CD4-positive, alpha-beta T cell treated with Interleukin-17A for 4 hours (primary cell): ENCODE results near the gene KLHL18.
A peak's percentile ranks its signal among the peaks of the same experiment; 100 is the strongest.
"Not testable (repeated sequence)": the region's sequence is repeated elsewhere in the genome, so short reads cannot be mapped to it uniquely, and the experiment has no call there.

Experiments
- DNase-seq: peaks from one replicate; pipeline ENCODE4 v3.0.0-alpha.2; 2020; ENCODE audit warnings: mixed read lengths

KLHL18 gene

GRCh38 chr3:47315069-47315647 is 32.4 kb downstream of the KLHL18 start:
- DNase-seq, result no peak

DNA sequence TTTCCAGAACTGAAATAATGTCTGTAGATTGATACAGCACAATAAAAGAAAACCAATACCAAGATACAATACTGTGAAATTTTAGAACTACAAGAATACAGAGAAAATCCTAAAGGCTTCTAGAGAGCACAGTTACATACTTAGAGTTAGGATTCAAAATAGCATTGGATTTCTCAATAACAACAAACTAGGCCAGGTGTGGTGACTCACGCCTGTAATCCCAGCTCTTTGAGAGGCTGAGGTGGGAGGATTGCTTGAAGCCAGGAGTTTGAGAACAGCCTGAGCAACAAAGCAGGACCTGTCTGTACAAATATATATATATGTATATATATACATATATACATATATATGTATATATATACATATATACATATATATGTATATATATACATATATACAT is 33.4 kb downstream of the KLHL18 start:
- not testable (repeated sequence) for DNase-seq

- DNase-seq, result no peak
Observed at GRCh38 chr3:47318916-47319315, 36.2 kb downstream of the KLHL18 start.

DNA sequence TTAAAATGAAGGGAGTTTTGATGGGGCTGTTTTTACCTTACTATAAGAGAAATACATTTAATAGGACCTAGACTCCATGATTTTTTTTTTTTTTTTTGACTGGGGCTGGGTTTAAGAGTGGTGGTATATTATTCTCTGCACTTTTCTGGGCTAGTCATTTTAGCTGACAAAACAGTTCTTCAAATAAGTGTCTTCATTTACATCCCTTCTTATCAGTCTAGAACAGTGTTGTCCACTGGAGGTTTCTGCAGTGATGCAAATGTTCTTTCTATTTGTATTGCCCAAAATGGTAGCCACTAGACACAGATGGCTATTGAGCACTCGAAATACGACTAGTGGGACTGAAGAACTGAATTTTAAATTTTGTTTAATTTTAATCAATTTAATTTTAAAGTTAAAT is 37.2 kb downstream of the KLHL18 start:
- DNase-seq, result no peak

GRCh38 chr3:47323431-47324277 is 40.9 kb downstream of the KLHL18 start:
- DNase-seq, result no peak

- DNase-seq, result peak; percentile 66
Observed at GRCh38 chr3:47324278-47324865, 41.6 kb downstream of the KLHL18 start.

DNA sequence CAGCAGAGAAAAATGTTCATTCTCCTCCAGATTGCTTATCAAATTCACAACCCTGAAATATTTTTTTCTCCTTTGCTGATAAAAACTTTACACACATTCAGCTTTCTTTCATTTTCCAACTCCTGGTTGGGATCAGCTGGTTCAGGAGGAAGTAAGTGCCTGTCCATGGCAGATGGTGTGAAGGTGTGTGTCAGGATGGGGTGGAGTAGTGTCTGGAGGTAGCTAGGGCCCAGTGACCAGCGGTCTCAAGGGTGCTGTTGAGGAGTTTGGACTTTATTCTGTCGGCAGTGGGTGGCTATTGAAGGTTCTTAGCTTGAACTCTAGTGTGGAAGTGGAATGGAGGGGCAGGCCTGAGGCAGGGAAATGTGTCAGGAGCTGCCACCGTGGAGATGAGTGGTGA is 51.2 kb downstream of the KLHL18 start:
- DNase-seq, result no peak

DNA sequence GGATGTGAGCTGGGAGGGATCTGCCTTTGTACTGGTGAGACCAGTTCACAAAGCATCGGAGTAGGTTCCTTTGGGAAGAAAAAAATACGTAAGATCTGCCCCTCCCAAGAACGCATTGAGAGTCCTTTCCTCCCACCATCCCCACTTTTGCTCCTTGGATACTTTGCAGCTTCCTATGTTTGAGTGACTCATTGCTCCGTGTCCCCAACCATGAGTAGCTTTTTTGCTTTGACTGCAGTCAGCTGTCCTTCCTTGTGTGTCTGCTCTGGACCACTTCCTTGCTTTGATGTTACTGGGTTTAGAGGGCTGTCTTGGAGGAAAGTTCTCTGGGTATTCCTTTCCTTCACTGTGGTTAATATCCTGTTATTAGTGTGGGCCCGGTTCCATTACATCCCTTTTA is 54.9 kb downstream of the KLHL18 start:
- no peak for DNase-seq

- DNase-seq, result no peak
Observed at GRCh38 chr3:47339951-47340350, 57.2 kb downstream of the KLHL18 start.

GRCh38 chr3:47340866-47341265 is 58.1 kb downstream of the KLHL18 start:
- DNase-seq, result no peak

- no peak for DNase-seq
Observed at GRCh38 chr3:47342151-47342550, 59.4 kb downstream of the KLHL18 start.

GRCh38 chr3:47342812-47343211 is 60.1 kb downstream of the KLHL18 start:
- no peak for DNase-seq

DNA sequence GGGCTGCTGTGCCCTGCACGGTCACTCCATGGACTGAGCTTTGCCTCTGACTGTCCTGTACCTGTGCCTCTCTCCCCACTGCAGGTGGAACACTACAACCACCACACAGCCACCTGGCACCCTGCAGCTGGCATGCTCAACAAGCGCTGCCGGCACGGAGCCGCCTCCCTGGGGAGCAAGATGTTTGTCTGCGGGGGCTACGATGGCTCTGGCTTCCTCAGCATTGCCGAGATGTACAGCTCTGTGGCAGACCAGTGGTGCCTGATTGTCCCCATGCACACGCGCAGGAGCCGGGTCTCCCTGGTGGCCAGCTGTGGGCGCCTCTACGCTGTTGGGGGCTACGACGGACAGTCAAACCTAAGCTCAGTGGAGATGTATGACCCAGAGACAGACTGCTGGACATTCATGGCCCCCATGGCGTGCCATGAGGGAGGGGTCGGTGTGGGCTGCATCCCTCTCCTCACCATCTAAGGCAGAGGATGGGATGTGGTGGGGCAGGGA is 60.8 kb downstream of the KLHL18 start:
- no peak for DNase-seq

- no peak for DNase-seq
Observed at GRCh38 chr3:47344971-47345370, 62.2 kb downstream of the KLHL18 start.

- no peak for DNase-seq
Observed at GRCh38 chr3:47347217-47347801, 64.6 kb downstream of the KLHL18 start.

DNA sequence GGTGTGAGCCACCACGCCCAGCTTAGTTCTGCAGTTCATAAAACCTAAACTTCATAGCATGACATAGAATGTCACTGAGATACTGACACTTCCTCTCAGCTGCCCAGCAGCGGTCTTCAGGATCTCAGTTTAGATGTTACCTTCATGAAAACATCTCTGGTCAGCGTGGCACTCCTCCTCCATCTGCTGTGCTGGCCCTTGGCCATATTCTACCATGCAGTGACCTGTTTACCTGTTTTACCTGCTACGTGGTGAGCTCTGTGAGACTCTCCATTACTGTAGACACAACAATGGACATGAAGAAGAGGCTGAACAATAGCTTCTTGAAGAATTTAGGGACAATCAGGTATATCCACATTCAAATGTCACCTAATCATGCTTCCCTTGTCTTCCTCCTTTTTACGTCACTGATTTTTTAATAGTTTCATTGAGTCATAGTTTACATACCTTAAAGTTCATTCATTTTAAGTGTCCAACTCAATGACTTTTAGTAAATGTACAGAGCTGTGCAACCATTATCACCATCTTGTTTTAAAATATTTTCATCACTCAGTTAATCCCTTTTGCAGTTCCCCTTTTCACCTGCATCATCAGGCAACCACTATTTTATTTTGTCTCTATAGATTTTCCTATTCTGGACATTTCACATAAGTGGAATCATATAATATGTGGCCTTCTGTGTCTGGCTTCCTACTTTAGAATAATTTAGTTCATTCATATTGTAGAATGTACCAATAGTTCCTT is 65.8 kb downstream of the KLHL18 start:
- no peak for DNase-seq

DNA sequence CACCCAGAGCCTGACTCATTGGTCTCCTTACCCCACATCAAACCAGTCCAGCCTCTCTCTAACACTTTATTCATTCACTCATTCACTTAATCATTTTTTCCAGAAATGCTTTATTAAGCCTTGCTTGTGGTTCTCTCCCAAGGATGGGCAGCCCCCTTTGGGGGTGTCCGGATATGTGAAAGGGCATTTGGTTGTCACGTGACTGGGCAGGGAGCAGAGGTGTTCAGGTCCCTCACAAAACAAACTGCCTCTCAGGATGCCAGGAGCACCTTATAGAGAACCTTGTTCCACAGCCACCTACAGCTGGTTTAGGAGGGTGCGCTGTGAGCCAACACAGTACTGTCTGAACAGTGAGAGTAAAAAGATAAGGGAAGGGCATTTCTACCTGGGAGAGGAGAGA is 72.3 kb downstream of the KLHL18 start:
- no peak for DNase-seq

DNA sequence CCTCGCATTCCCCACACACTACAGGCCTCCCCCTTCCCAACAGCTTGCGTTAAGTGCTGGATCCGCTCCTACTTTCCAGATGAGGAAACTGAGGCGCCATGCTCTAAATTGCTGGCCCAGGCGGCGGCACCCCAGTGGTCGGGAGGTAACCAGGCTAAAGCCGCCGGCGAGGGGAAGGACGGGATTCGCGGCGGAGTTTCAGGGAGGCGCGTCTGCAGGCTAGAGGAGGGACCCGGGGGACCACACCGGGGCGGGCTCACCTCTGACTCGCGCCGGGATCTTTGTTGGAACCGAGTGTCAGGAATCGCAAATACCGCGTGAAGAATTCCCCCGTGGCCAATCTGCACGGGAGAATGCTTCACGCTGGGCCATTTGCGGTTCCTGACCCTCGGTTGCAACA is 73.5 kb downstream of the KLHL18 start:
- no peak for DNase-seq

DNA sequence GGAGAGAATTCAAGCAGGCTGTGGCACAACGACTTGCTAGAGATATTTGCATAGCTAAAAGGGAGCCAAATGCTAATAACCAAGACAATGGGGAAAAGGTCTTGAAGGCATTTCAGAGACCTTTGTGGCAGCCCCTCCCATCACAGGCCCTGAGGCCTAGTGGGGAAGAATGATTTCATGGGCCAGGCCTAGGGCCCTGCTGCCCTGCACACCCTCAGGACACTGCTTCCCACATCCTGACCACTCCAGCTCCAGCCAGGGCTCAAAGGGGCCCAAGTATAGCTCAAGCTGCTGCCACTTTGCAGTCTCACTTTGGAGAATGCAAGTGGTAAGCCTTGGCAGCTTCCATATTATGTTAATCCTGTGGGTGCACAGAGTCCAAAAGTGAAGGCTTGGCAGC is 76.6 kb downstream of the KLHL18 start:
- no peak for DNase-seq

DNA sequence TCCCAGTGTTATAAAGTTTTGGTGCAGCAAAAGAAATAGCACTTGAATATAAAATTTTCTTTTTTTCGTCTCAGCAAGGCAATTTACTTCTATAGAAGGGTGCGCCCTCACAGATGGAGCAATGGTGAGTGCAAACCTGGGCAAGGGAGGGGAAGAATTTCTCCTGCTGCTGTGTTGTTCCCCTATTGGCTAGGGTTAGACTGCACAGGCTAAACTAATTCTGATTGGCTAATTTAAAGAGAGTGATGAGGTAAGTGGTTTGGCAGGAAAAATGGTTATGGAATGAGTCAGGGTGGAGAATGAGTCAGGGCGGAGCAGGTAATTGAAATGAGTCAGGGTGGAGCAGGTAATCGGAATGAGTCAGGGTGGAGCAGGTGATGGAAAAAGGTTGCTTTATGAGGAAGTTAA is 77.4 kb downstream of the KLHL18 start:
- not testable (repeated sequence) for DNase-seq

DNA sequence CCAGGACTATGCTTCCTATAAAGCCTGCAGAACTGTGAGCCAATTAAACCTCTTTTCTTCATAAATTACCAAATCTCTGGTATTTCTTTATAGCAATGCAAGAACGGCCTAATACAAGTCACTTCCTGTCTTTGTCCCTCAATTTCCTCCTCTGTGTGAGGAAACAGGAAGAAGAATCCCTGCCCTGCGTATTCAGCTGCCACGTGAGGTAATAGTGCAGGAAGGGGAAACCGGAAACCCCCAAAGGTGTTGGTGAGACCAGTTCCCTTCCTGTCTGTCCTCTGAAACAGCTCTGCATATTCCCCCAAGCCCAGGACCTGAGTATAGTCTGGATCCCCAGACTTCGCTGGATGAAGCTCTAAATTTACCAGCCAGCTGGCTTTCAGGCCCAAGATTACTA is 80.0 kb downstream of the KLHL18 start:
- peak; percentile 21 for DNase-seq

DNA sequence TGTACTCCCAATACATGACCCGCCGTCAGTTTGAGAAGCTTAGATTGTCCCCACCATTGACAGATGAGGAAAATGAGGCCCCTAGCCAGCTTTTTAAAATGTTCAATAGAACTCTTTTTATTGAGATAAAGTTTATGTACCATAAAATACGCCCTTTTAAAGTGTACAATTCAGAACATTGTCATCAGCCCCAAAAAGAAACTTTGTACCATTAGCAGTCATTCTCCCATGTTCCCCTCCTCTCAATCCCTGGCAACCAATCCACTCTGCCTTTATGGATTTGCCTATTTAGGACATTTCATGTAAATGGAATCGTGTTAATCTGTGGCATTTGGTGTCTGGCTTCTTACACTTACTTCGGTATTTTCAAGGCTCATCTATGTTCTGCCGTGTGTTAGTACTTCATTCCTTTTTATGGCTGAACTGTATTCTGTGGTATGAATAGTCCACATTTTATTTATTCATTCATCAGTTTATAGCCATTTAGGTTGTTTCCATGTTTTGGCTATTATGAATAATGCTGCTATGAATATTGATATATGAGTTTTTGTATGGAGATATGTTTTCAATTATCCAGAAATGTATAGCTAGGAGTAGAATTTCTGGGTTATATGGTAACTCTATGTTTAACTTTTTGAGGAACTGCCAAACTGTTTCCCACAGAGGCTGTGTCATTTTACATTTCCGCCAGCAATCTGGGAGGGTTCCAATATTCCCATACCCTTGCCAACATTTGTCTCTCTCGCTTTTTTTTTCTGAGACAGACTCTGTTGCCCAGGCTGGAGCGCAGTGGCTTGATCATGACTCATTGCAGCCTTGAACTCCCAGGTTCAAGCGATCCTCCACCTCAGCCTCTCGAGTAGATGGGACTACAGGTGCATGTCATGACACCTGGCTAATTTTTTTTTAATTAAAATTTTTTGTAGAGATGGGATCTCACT is 82.7 kb downstream of the KLHL18 start:
- DNase-seq, result no peak
